MM.1S (cell line): ENCODE measurements around the gene AQP12A.

ENCODE experiments used
- CTCF ChIP-seq: fragments of 300-600 bp; sonication (generic); IDR thresholded peaks from 2 replicates; pipeline ENCODE4 v1.5.1; 2016; ENCODE audit warnings: antibody characterized with exemption, low read length, mixed read lengths
- EZH2 ChIP-seq: fragments of 300-600 bp; sonication (generic); optimal IDR thresholded peaks from 2 replicates; pipeline ENCODE3; 2017; ENCODE audit warnings: low read depth, mild to moderate bottlenecking, antibody characterized with exemption, low read length, mixed read lengths

GRCh38 chr2:240732184-240732583, 40.5 kb downstream of the AQP12A start:
- no peak for TF ChIP-seq CTCF
- TF ChIP-seq EZH2 = no peak
